Inflammatory macrophage treated with lipopolysaccharide for 4 hours (primary cell): ENCODE measurements around the gene GGCX.

Experiments
- DNase-seq: peaks from one replicate; pipeline ENCODE4 v3.0.0-alpha.2; 2020

The GGCX gene

DNA sequence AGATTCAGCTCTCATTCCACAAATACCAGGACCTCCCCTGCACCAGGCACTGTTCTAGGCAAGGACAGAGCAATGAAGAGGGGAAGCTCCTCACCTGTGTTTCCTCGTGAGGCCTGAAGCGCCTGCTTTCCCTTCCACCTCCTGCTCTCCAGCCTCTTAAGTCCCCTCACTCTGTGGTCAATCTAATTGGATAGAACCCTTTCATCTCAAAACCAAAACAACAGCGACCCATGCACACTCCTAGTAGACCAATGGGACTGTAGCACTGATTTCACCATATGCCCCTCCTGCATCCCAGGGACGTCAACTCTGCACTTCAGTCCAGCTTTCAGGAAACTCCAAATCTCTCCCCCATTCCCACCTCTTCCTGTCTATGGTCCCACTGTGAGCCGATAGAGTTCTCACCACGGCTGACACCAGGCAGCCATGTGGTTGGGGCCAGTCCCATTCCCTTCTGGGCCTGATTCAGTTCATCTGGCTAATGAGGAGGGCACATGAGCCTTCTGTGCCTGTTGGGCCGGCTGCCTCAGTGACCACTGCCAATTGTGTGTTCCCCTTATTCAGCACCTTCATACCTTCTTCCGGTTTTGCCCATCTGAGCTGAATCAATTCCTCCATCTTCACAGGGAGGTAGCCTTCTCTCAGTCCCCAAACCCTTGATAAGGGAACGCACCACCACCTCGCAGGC is 55.6 kb downstream of the GGCX start:
- DNase-seq: no peak

DNA sequence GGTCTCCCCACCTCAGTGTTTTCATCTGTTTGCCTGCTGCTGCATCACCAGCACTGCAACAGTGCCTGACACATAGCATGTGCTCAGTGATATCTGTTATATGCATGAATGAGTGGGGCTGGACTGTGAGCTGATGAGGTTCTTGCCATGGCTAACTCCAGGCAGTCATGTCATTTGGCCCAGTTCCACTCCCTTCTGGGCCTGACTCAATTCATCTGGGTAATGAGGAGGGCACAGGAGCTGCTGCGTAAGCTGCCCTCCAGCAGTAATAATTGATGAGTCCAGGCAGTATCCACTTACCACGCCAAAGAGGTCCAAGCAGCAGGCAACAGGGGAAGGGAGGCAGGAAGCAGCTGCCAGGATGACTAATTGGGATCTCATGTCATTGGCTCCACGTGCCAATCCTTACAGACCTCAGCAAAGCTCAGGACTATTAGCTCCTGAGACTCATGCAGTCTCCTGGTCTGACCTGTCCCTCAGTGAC is 56.5 kb downstream of the GGCX start:
- peak; percentile 59 for DNase-seq

DNA sequence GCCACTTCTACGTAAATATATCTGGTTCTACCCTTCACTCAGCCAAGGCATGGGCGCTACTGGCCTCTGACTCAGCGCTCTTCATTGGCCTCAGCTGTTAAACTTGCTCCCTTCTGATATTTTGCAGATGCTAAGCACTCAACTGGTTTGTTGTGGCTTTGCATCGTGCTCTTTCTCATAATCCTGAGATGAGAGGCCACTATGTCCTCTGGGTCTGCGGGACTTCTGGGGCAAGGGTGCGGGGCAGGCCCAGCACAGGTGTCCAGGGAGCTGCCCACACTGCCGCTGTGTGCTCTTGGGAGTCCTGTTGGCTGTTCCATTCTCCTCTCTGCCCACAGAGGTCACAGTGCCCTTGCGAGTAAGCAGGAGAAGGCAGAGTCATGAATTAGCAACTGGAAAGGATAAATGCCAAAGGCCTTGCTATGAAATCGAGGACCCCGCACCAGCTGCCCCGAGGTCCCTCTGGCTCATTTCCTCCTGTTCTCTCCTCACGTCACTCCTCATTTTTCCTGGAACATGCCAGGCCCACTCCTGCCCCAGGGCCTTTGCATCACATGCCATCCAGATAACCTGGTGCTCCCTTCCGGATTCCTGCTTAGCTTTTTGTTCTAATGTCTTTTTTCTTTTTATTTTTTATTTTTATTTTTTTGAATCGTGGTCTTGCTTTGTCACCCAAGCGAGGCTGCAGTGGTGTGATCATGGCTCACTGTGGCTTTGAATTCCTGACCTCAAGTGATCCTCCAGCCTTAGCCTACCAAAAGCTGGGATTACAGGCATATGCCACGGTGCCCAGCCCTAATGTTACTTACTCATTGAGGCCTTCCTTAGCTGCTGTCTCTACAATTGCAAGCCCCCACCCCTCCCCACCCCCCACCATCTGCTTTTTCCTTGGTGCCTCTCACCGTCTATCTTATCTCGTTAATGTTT is 57.2 kb downstream of the GGCX start:
- no peak for DNase-seq

DNA sequence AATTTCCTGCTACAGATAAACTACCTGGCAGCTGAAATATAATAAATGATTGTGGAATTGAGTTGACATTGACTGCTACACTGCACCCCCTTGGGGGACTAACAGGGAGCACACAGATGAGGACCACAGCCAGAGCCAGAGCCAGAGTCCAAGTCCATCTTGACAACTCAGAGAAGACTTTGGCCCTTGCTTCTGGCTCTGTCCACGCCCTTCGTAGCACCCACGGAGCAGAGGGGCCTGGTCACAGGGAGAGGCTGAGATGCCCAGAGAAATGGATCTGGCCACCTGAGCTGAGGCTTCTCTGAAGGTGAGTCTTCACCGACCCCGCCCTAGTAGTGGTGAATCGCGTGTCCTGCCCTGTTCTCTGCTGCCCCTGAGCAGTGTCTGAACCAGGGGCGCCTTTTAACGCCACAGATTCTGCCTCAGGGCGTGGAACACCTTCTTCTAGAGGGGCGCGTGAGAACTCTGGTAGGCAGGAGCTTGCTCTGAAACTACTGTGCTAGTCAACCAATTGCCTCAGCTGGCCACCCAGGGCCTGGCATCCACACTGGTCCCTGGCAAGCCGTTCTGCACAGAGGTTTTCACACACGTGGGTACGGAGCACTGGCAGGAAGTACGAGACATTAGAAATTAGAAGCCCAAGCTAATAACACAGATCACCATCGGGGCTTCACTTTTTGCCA is 58.0 kb downstream of the GGCX start:
- DNase-seq: no peak

DNA sequence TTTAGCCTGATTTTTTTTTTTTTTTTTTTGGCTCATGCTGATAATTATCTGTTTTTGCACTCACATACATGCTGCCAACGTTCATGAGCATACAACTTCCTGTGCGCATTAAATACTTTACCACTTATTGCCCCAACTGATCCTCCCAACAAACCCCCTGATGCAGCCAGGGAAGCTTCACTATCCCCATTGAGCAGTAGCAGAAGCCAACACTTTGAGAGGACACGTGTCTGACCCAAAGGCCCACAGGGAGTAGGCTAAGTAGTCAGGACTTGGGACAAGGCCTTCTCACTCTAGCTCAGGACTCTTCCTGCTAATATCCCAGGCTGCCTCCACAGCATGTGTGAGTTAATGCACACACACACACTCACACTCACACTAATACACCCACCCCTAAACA is 58.6 kb downstream of the GGCX start:
- DNase-seq: no peak

DNA sequence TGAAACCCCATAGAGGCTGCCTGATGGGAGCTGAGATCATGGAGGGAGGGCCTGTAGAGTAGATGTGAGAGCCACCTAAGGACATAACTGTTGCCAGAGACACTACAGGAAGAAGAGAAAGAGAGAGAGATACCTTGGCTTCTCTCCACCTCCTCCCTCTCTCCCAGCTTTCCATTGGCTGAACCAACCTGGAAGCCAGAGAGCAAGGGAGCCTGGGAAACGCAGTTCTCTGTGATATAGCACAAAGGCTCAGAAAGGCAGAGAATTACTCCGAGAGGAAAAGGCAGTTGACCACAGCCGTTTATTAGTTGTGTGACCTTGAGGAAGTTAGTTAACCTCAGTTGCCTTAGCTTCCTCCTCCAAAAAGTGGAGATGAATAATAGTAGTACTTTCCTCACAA is 60.0 kb downstream of the GGCX start:
- peak; percentile 76 for DNase-seq

DNA sequence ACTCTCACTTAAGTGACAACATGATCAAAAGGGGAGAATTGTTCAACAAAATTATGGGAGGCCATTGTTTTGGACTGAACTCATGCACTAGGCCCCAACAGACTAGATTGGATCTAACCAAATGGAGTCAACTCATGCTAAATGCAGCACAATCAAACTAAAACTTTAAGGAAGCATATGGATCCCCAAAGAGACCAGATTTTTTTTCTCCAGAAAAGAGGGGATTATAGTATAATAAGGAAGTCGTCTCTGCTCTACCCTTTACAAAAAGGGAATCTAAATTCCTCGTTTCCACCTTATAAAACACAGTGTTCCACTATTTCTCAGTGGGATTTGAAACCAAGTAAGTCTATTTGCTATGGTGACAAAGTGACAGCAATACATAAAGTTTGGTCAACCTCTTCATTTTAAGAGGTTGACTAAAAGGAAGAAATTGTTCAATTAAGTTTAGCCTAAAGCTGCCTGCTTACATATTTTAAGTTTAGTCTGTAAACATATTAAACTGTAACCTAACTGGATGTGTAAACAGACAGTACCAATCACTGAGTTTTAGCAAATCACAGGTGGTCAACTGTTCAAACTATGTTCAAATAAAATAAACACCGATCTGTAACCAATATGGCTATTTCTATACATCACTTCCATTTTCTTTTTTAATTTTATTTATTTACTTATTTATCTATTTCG is 63.2 kb downstream of the GGCX start:
- DNase-seq: no peak

DNA sequence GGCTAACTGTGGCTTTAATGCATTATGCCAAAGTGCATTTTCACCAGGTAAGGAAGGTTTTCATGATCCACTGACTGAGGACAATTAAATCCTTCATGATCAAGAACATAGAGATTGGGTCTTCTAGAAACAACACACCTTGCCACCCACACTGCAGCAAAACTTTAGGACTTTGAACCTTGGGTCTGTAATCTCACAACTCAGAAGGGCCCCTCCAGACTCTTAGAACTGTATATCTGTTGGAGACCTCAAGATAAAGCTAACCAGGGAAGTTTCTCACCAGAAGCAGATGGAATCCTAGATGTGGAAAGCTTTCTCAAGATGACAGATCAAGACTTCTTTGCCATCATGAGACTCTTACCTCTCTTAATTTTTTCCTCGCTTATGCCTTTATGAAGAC is 64.9 kb downstream of the GGCX start:
- no peak for DNase-seq
